A549 treated with ZK216348 at 1 μM for 4 hours (cell line): Measurements from ENCODE around the gene TUBGCP3. TPM values are rescaled to one million over a fixed set of nuclear protein-coding genes. Genes with fewer than 3 reads are reported as not detected.

Experiments used
- total RNA-seq: library from RNA; stranded (reverse); fragments of 200-300 nt; extraction: Qiagen RNA extraction; gene quantifications from 5 replicates; pipeline ENCODE4 v1.2.3, GENCODE V29; 2022; ENCODE audit warnings: low read depth

The TUBGCP3 gene
- total RNA-seq = 15.5 to 21.2 TPM (median 17.5 TPM) in 5 replicates

GRCh38 chr13:112587764-112588489 lies at the start of gene TUBGCP3:
TSS of gene TUBGCP3 (minus strand) at chr13:112588153. CDS start at chr13:112587980, 173 bp downstream.

Other genes starting within 250 kb of the TUBGCP3 start
- not detected in 5 replicates for gene SPACA7, start 211.8 kb downstream of the TUBGCP3 start, total RNA-seq
- gene ATP11A, start 101.9 kb upstream of the TUBGCP3 start, total RNA-seq = 5.5 to 13.6 TPM (median 10.3 TPM) in 5 replicates